ENCODE data around the gene CRYGN.

Gene CRYGN

GRCh38 chr7:151389096-151389767, 50.7 kb downstream of the CRYGN start:
- no peak for DNase-seq

DNA sequence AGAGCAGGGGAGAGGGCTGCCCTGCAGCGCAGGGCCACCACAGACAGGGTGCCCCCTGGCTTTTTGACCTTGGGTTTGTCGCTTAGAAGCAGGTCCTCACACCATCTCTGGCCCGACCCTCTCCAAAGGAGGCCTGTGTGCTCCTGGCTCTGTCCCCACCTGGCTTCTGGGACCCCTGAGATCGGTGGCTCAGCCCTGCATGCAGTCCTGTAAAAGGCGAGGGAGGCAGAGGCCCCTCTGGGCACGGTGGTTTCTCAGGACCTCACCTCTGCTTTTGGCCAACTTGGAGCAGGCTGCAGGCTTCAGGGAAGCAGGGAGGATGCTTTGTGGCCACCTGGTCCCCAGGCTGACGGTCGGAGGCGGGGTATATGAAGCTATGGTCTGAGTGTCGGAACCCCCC, 51.5 kb downstream of the CRYGN start:
- DNase-seq, result no peak

GRCh38 chr7:151388007-151388297, 52.0 kb downstream of the CRYGN start:
- DNase-seq, result no peak

- no peak for DNase-seq
Measured at GRCh38 chr7:151387161-151388006, 52.6 kb downstream of the CRYGN start.

GRCh38 chr7:151386301-151387160, 53.4 kb downstream of the CRYGN start:
- DNase-seq, result no peak

DNA sequence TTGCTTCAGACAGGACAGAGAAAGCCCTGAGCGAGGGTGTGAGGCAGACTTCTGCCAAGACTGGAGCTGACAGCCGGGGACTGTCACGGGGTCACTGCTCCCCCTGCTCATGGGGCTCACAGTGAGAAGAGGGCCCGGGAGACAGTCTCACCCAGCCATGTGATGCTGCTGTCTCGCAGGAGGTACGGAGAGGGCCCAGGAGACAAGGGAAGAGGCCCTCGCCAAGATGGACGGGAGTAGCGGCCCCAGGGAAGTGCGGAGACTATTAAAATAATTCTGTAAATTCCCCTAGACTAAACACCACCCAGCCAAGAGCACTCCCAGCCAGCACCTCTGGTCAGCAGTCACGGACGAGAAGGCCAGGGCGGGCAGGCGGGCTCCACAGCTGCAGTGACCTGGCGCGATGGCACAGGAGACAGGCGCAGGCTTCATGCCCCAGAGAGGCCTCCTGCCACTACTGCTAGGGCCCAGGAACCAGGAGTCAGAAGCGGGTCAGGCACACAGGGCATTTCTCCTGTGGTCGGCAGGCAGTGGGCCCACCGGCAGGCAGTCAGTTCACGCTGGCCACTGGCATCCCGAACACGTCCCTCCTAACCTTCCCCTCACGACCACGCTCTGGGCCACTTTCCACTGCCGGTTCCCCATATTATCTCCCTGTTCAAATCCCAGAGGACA, 54.2 kb downstream of the CRYGN start:
- no peak for DNase-seq

DNA sequence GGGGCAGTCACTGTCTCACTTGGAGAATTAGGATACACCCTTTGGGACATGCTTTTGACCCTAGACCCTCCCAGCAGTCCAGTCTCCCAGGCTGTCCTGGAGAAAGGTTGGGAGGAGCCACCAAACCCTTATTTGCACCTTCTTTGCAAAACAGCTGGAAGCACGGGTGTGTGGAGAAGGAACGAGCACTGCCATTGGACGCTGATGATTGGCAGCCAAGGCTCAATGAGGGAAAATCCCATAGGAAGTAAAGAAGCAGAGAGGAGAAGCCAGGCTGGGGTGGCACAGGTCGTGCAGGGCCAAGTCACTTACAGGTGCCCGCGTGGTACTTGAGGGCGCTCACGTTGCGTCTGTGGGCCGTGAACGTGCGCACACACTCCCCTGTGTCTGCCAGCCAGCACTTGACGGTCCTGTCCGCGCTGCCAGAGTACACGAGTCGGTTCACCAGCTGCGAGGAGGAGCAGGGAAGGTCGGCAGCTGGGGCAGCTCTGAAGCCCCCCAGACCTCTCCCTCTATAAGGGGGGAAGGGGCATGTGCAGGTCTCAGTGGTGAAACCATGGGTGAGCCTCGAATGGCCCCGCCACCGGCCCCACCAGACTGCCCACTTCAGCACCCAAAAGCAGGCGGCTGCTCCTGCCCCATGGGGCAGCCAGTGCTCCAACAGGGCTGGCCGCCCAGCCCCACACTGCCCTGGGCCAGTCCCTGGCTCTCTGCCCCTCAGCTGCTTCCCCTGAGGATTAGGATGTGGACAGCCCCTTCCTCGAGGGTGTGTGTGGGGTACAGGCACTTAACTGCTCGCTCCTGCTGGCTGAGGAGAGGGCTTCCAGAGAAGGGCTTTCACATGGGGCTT, 54.9 kb downstream of the CRYGN start:
- no peak for DNase-seq

- DNase-seq, result no peak
Measured at GRCh38 chr7:151384352-151384697, 55.6 kb downstream of the CRYGN start.

- no peak for DNase-seq
Measured at GRCh38 chr7:151383638-151384351, 56.1 kb downstream of the CRYGN start.

- no peak for DNase-seq
Measured at GRCh38 chr7:151382079-151382885, 57.7 kb downstream of the CRYGN start.

DNA sequence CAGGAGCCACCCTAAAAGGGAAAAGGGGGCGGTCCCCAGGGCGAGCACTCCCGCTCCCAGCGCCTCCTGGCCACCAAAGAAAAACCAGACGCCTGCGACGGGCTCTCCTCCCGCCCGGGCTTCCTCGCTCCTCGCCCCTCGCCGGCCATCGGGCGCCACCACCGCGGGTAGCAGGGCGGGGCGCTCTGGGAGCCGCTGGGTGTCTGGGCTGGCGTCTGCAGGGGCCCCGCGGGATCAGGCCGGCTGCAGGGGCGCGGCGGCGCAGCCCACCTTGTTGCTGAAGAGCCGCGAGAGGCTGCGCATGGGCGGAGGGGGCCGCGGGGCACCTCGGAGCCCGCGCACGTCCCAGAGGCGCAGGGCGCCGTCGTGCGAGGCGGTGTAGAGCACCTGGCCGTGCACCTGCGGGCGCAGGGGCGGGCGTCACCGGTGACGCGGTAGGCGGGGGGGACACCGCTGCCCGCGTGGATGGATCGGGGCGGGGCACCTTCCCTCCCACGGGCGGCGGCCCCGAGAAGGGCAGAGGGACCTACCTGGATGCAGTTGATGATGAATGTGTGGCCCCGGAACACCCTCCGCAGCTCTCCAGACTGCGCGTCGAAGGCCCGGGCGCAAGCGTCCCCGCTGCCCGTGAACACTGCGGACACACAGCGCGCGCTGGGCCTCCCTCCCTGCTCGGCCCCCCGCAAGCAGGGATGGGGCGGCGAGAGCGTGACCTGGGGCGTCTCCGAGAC, 58.4 kb downstream of the CRYGN start:
- DNase-seq, result no peak

DNA sequence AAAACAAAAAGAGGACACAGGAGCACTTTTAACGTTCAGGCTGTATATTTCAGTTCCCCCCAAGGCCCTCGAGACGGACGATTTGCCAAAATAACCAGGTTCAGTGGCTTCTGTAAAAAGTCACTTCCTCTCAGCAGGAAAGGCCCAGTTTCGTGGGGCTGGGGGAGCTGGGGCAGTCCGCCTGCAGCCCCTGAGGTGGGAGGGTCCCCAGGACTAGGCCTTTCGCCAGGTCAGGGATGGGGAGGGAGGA, 58.9 kb downstream of the CRYGN start:
- no peak for DNase-seq

GRCh38 chr7:151380199-151381097, 59.5 kb downstream of the CRYGN start:
- DNase-seq, result no peak

GRCh38 chr7:151379534-151380198, 60.3 kb downstream of the CRYGN start:
- DNase-seq, result no peak

GRCh38 chr7:151379193-151379520, 60.8 kb downstream of the CRYGN start:
- DNase-seq, result no peak
